Neural crest cell (in vitro differentiated cells): ENCODE data around the gene RNASE11. TPM values are rescaled to one million over a fixed set of nuclear protein-coding genes. Genes with fewer than 3 reads are reported as not detected.

Experiments used
- DNase-seq: peaks from one replicate; pipeline ENCODE4 v3.0.0; 2021; ENCODE audit warnings: low read depth, mixed read lengths, low spot score
- H3K27ac Mint-ChIP-seq: one replicate; pipeline ENCODE4 v1.8.0; 2021; ENCODE audit warnings: mild to moderate bottlenecking, mixed read lengths; ENCODE audit not compliant: unreplicated experiment
- H3K27me3 Mint-ChIP-seq: 2 replicates; pipeline ENCODE4 v1.8.0; 2021; ENCODE audit warnings: low read depth, mild to moderate bottlenecking, mixed read lengths
- H3K36me3 Mint-ChIP-seq: 2 replicates; pipeline ENCODE4 v1.8.0; 2021; ENCODE audit warnings: low read depth, mild to moderate bottlenecking, mixed read lengths
- H3K4me1 Mint-ChIP-seq: 2 replicates; pipeline ENCODE4 v1.8.0; 2021; ENCODE audit warnings: mixed read lengths
- H3K4me3 Mint-ChIP-seq: one replicate; pipeline ENCODE4 v1.8.0; 2021; ENCODE audit warnings: mild to moderate bottlenecking, mixed read lengths
- H3K9me3 Mint-ChIP-seq: 2 replicates; pipeline ENCODE4 v1.8.0; 2021; ENCODE audit warnings: mixed read lengths
- CTCF ChIP-seq: fragments of 200-600 bp; sonication (generic); conservative IDR thresholded peaks from 2 replicates; pipeline ENCODE4 v1.5.0; 2021; ENCODE audit warnings: antibody characterized with exemption, mild to moderate bottlenecking
- total RNA-seq: library from RNA; stranded (reverse); gene quantifications from 2 replicates; pipeline ENCODE4 v1.2.1, GENCODE V29; 2021

RNASE11 gene
- total RNA-seq, 1 donor from 2014 or later, result not detected

DNA sequence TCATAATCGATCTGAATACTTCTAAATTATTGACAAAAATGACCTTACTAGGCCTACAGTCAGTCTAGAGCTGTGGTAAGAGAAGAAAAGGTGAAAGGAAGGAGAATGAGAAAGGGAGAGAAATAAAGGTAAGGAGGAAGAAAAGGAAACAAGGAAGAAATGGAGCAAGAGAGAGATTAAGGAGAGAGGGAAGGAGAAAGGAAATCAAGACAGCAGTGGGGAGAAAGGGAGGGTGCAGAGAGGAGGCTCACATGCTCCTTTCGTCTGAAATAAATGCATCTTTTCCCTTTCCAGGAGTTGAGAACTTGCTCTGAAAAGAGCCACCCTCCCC is 30.6 kb downstream of the RNASE11 start:
- no peaks in the 10 kb centered on the region for H3K4me1 Mint-ChIP-seq
- no peaks in the 10 kb centered on the region for H3K36me3 Mint-ChIP-seq
- DNase-seq, result no peak
- no peak overlapping the region for H3K4me3 Mint-ChIP-seq
- H3K27me3 Mint-ChIP-seq, result peaks cover 1% of the 10 kb centered on the region
- peaks cover 3% of the 10 kb centered on the region for H3K9me3 Mint-ChIP-seq
- H3K27ac Mint-ChIP-seq, result no peak overlapping the region
- TF ChIP-seq CTCF, result no peak

DNA sequence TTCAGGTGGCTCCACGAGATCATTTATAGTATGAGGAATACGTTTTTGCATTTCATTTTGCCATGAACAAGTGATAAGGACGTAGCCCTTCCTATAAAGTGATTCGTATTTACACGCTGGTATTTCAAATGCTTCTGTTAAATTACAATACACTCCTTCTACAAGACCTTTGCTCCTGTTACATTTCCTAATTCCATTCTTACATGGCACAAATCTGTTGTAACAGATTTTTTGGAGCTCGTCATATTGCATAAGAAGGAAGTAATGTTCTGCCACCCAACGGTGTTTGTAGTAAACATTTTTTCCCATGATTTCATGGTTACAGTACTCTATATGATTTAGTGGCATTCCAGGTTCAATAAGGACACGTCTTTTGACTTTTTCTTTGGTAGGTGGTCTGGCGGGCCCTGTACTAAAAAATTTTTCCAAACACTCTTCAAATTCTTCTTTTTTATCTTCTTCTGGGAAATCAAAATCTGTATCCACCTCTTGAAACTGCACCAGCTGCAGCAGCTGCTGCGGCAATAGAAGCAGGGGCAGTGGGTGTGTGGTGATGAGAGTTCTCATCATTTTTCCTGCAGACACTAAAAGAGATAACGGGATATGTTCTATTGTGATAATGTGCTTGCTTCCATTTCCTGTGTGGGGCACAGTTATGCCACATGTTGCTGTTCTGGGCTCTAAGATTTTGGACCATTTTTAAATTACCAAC is 31.1 kb downstream of the RNASE11 start:
- DNase-seq, result no peak
- no peak overlapping the region for H3K27ac Mint-ChIP-seq
- H3K36me3 Mint-ChIP-seq, result no peaks in the 10 kb centered on the region
- no peak for TF ChIP-seq CTCF
- no peak overlapping the region for H3K4me3 Mint-ChIP-seq
- H3K9me3 Mint-ChIP-seq, result peaks cover 3% of the 10 kb centered on the region
- H3K4me1 Mint-ChIP-seq, result no peaks in the 10 kb centered on the region
- H3K27me3 Mint-ChIP-seq, result no peaks in the 10 kb centered on the region

GRCh38 chr14:20555845-20556244 is 32.0 kb downstream of the RNASE11 start:
- H3K27me3 Mint-ChIP-seq, result no peaks in the 10 kb centered on the region
- H3K36me3 Mint-ChIP-seq, result no peaks in the 10 kb centered on the region
- H3K9me3 Mint-ChIP-seq, result peaks cover 3% of the 10 kb centered on the region
- no peak overlapping the region for H3K4me3 Mint-ChIP-seq
- no peak for DNase-seq
- H3K4me1 Mint-ChIP-seq, result no peaks in the 10 kb centered on the region
- no peak for TF ChIP-seq CTCF
- no peak overlapping the region for H3K27ac Mint-ChIP-seq

- H3K9me3 Mint-ChIP-seq, result peaks cover 3% of the 10 kb centered on the region
- TF ChIP-seq CTCF, result no peak
- no peaks in the 10 kb centered on the region for H3K4me1 Mint-ChIP-seq
- H3K36me3 Mint-ChIP-seq, result no peaks in the 10 kb centered on the region
- no peak overlapping the region for H3K27ac Mint-ChIP-seq
- H3K4me3 Mint-ChIP-seq, result no peak overlapping the region
- no peaks in the 10 kb centered on the region for H3K27me3 Mint-ChIP-seq
- no peak for DNase-seq
These were observed 34.8 kb downstream of the RNASE11 start for GRCh38 chr14:20553024-20553423.

GRCh38 chr14:20551606-20552005 is 36.2 kb downstream of the RNASE11 start:
- H3K4me3 Mint-ChIP-seq, result no peak overlapping the region
- no peak for DNase-seq
- no peak overlapping the region for H3K27ac Mint-ChIP-seq
- TF ChIP-seq CTCF, result no peak
- peaks cover 2% of the 10 kb centered on the region for H3K27me3 Mint-ChIP-seq
- H3K9me3 Mint-ChIP-seq, result peaks cover 3% of the 10 kb centered on the region
- H3K4me1 Mint-ChIP-seq, result no peaks in the 10 kb centered on the region
- H3K36me3 Mint-ChIP-seq, result no peaks in the 10 kb centered on the region
